GM21529 (cell line): ENCODE data around the gene CEND1.

ENCODE experiments used
- ATAC-seq: cut with Tn5 transposase; IDR thresholded peaks from one replicate; pipeline ENCODE4 v1.9.1; 2021; ENCODE audit not compliant: unreplicated experiment

The CEND1 gene

GRCh38 chr11:779955-780532 lies 9.8 kb downstream of the CEND1 start:
- ATAC-seq: no peak

GRCh38 chr11:778976-779954 lies 10.6 kb downstream of the CEND1 start:
- no peak for ATAC-seq

GRCh38 chr11:777288-778255 lies 12.3 kb downstream of the CEND1 start, which contains the start of gene GATD1:
TSS of gene GATD1 (minus strand) at chr11:777487. CDS start at chr11:777462, 25 bp downstream.
- ATAC-seq: peak; percentile 69

DNA sequence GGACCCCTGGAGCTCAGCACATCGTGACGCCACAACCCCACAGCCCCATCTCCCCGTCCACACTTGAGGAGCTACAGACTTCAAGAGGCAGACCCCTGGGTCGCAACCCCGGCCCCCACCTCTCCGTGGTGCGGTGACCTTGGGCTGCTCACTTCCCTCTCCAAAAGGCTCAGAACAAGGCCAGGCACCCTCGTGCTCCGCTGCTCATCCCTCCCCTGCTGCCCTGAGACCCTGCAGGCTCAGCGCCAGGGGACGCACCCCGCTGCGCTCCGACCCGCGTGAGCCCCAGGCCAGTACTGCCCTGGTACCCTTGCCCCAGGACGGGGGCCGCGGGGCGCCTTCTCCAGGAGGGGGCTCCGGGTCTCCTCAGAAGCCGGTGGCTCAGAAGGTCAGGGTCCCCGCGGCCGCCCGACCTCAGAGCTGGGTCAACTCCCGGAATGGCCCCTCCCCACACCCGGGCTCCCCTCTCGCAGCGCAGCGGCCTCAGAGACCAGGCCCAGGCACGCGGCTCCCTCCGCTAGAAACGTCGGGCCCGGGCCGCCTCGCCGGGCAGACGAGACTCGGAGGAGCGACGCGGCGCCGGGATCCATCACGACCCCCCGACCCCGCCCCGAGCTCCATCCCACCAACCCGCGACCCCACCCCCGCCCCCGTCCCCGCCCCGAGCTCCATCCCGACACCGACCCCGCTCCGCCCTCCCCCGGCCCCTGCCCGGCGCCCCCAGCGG lies 13.2 kb downstream of the CEND1 start:
- ATAC-seq: peak; percentile 24

- no peak for ATAC-seq
Observed at GRCh38 chr11:776263-776560, 13.7 kb downstream of the CEND1 start.

DNA sequence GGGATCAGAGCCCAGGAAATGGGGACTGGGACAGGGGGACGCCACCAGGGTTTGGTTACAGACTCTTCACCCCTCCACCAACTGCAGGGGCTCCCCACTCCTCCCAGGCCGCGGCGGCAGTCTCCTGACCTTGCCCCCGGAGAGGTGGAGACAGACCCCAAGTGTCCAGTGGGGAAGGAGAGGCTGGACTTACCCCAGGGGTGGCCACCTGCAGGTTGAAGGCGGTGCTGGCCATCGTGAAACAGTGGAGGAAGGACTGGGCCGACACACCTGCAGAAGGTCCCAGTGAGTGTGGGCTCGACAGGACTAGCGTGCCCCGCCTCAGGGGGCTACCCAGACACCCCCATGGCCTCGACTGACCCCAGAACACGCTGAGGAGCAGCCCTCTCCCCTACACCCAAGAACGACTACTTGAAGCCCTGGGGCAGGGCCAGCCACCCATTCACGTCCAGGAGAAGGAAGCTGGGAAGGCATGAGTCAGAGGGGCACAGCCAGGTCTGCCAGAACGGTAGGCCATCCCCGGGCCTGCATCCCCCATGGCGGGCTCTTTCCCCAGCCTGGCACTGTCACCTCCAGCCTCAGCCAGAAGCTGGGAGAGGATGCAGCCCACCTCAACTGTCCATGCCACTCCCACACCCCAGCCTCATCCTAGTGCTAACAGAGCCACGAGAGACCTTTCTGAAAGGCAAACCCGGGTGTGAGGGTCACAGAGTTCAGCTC lies 14.9 kb downstream of the CEND1 start:
- no peak for ATAC-seq

GRCh38 chr11:773830-774229 lies 16.1 kb downstream of the CEND1 start:
- ATAC-seq: no peak

DNA sequence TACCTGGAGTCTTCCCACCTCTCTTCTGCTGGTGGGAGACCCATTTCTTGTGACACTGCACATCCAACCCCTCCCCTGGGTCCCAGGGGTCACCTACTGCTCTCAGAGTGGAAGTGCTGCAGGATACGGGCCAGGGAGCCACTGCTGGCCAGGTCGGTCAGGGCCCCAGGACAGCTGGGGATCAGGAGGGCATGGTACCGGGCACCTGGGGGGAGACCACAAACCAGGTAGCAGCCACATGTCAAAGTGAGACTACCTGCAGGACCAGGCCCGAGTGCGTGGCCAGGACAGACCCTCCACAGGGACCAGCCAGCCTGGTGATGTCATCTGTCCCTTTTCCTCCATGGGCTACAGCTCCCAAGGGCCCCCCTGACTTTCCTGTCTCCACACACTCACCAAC lies 16.5 kb downstream of the CEND1 start:
- no peak for ATAC-seq

DNA sequence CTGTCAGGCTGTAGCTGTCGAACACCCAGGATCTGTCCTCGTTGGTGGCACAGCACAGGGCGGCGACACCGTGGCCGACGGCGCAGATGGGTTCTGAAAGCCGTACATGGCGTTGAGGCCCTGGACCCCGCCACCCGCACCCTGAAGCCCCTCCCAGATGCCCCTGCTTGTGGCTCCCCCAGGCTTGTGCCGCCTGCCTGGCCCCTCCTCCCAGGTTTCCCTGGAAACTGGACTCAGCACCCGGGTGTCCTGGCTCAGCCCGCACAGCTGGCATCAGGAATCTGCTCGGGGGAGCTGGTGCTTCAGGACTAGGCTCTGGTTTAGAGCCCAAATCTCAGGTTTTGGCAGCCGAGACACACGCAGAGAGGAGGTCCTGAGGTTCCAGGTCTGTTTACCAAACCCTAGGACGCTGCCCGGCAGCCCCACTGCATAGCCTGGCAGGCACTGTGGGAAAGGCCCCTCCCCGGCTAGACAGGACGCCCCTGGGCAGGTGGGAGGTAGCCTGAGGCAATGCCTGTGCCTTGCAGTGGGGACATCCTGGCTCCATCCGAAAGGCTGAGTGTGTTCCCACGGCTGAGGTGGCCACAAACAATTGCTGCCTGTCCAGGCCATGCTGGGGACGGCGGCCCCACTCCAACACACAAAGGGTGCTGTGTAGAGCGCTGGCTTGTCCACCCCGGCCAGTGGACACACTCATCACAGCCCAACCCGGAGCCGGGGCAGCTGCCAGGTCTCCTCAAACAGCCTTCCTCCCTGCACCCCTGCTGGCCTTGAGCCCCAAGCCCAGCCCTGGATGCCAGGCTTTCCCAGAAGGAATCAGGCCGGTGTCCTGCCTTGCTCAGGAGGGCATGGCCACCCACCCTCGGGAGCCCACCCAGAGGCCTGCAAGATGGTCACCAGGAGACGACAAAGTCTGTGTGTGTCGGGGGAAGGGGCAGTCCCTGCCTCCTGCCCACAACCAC lies 17.2 kb downstream of the CEND1 start:
- ATAC-seq: no peak

- ATAC-seq: no peak
Observed at GRCh38 chr11:771617-772204, 18.2 kb downstream of the CEND1 start.

DNA sequence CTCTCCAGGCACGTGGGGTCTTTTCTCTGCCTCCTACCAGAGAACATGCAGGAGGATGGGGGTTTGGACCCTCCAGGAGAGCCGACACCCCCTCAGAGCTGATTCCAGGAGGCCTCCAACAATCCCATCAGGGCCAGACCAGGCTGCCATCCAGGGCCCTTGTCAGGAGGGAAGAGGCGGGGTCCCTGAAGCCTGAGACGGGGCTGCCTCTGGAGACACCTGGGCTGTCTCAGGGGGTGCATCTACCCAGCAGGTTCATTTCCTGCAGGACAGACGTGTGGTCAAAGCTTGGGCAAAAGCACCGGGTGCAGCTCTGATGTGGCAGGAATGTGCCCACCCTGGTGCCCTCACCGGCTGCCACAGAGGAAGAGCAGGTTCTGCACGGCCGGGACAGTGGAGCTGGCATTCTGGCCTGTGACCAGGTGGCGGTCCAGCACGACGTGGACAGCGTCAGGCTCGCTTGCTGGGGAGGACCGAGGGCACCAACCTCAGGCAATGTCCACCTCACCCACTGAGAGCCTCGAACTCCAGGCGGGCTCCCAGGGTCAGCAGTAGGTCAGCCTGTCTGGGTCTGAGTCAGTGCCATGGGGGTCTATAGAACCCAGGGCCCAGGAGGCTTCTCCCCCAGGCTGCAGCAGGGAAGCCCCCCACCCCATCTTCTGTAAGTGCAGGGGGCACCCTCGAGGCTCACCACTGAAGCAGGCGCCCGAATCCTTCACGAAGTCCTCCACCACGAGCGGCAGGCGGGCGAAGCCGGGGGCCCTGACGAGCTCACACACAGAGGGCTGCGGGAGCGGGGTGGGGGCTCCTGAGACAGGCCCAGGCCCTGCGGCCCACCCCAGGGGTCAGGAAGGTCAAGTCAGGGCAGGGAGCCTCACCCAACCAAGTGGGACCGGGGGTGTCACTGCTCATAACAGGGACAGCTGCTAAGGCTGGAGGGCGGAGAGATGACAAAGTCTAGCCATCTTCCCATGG lies 19.0 kb downstream of the CEND1 start:
- ATAC-seq: no peak

DNA sequence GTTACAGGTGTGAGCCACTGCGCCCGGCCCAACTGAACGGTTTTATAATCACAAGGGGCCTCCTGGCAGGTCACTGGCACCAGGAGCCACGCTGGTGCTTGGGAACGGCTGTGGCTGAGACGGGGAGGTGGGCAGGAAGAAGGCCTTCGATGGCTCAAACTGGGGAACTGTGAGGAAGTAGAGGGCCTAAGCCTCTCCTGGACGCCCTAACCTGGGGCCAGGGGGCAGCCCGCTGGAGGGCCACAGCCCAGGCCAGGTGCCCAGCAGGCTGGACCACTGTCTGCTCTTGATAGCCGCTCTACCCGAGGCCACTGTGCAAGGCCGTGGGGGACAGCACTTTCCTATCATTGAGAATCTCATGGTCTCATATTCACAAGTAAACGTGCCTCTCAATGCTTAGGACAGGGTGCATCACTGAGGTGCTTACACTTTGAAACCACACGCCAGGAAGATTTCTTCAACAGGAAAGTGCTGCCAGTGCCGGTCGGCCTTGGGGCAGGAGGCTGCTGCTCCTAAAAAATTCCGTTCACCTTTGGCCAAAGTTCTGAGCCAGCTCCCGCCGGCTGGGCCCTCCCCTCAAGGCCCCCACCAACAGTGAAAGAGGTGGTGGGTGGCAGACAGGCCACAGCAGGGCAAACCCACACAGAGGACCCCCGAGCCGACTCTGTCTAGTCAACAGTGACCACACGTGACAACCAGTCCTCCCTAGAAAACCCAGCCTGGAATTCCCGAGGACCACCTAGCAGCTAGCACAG lies 19.8 kb downstream of the CEND1 start:
- ATAC-seq: no peak

DNA sequence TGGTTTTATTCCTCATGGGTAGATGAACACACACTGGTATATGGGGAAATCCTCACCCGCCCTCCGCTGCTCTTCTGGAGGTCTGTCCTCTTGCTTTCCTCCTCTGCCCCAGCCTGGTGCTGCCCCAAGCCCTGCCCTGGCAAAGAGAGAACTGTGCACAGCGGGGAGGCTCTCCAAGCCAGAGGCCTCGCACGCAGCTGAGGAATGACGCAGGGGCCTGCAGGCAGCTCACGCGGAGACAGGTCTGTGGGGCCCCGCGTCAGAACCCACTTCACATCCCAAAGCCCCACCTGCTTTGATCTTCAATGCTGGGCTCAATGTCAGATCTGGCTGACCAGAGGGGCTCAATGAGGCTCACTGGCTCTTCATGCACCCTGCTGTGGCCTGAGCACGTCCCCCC lies 22.7 kb downstream of the CEND1 start:
- no peak for ATAC-seq

- ATAC-seq: no peak
Observed at GRCh38 chr11:766936-767210, 23.0 kb downstream of the CEND1 start.

GRCh38 chr11:766106-766935 lies 23.6 kb downstream of the CEND1 start:
- no peak for ATAC-seq

DNA sequence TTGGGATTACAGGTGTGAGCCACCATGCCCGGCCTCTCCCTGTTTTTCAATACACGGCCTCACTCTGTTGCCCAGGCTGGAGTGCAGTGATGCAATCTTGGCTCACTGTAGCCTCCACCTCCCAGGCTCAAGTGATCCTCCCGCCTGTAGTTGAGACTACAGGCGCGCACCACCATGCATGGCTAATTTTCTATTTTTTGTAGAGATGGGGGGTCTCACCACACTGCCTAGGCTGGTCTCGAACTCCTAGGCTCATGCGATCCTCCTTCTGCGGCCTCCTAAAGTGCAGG lies 24.1 kb downstream of the CEND1 start:
- no peak for ATAC-seq
